Activated T-cell treated with anti-CD3 and anti-CD28 coated beads, Interleukin-2, amount 50 U/mL, for 4 hours (primary cell): ENCODE measurements around the gene ATF7IP2. TPM values are rescaled to one million over a fixed set of nuclear protein-coding genes. Genes with fewer than 3 reads are reported as not detected.
A peak's percentile ranks its signal among the peaks of the same experiment; 100 is the strongest.
"Not testable (repeated sequence)": the region's sequence is repeated elsewhere in the genome, so short reads cannot be mapped to it uniquely, and the experiment has no call there.

Source experiments
- ATAC-seq, 2 donors: fragments of 200-7000 bp; cut with Tn5 transposase; one replicate each; pipeline ENCODE4 v1.10.0; 2021
- DNase-seq: peaks from one replicate; pipeline ENCODE4 v3.0.0-alpha.2; 2020
- H3K27me3 Mint-ChIP-seq: one replicate; pipeline ENCODE4 v1.8.0; 2021; ENCODE audit warnings: low read depth, mixed read lengths
- H3K36me3 Mint-ChIP-seq: one replicate; pipeline ENCODE4 v1.8.0; 2022; ENCODE audit warnings: mixed read lengths; ENCODE audit not compliant: insufficient read depth
- H3K4me1 Mint-ChIP-seq: one replicate; pipeline ENCODE4 v1.8.0; 2021; ENCODE audit warnings: low read depth, mixed read lengths
- H3K4me3 Mint-ChIP-seq: one replicate; pipeline ENCODE4 v1.8.0; 2021; ENCODE audit warnings: mild to moderate bottlenecking, moderate library complexity, mixed read lengths
- H3K9me3 Mint-ChIP-seq: one replicate; pipeline ENCODE4 v1.8.0; 2021; ENCODE audit warnings: mixed read lengths
- total RNA-seq, 3 donors: library from RNA; stranded (reverse); gene quantifications; one replicate each; pipeline ENCODE4 v1.2.1, GENCODE V29; 2021

ATF7IP2 gene
- total RNA-seq, 3 donors from 2014 or later: 11.3 to 16.2 (median 11.7) TPM

DNA sequence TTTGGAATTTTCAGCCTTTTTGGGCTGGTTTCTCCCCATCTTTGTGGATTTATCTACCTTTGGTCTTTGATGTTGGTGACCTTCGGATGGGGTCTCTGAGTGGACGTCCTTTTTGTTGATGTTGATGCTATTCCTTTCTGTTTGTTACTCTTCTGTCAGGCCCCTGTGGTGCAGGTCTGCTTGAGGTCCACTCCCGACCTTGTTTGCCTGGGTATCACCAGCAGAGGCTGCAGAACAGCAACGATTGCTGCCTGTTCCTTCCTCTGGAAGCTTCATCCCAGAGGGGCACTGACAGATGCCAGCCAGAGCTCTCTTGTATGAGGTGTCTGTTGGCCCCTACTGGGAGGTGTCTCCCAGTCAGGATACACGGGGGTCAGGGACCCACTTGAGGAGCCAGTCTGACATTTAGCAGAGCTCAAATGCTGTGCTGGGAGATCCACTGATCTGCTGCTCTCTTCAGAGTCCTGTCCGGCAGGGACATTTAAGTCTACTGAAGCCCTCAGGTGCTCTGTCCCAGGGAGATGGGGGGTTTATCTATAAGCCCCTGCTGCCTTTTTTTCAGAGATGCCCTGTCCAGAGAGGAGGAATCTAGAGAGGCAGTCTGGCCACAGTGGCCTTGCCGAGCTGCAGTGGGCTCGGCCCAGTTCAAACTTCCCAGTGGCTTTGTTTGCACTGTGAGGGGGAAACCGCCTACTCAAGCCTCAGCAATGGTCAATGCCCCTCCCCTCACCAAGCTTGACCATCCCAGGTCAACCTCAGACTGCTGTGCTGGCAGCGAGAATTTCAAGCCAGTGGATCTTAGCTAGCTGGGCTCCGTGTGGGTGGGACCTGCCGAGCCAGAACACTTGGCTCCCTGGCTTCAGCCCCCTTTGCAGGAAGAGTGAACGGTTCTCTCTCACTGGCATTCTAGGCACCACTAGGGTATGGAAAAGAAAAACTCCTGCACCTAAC is 66.6 kb downstream of the ATF7IP2 start:
- not testable (repeated sequence) for H3K9me3 Mint-ChIP-seq, ATAC-seq, H3K4me3 Mint-ChIP-seq, H3K27me3 Mint-ChIP-seq, DNase-seq
- H3K36me3 Mint-ChIP-seq: peaks cover 55% of the 10 kb centered on the region
- H3K4me1 Mint-ChIP-seq: peaks cover 18% of the 10 kb centered on the region

DNA sequence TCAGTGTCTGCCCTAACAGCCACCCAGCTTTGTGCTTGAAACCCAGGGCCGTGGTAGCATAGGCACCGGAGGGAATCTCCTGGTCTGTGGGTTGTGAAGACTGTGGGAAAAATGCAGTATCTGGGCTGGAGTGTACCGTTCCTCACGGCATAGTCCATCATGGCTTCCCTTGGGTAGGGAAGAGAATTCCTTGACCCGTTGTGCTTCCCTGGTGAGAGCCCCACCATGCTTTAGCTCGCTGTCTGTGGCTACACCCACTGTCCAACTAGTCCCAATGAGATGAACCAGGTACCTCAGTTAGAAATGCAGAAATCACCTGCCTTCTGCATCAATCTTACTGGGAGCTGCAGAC is 67.3 kb downstream of the ATF7IP2 start:
- H3K4me3 Mint-ChIP-seq: no peak overlapping the region
- no peak for ATAC-seq
- peaks cover 18% of the 10 kb centered on the region for H3K4me1 Mint-ChIP-seq
- DNase-seq: no peak
- peaks cover 54% of the 10 kb centered on the region for H3K36me3 Mint-ChIP-seq
- H3K27me3 Mint-ChIP-seq: no peaks in the 10 kb centered on the region
- H3K9me3 Mint-ChIP-seq: peaks cover 6% of the 10 kb centered on the region

GRCh38 chr16:10465821-10466220 is 80.0 kb downstream of the ATF7IP2 start:
- Mint-ChIP-seq H3K4me1 (no peaks in the 10 kb centered on the region), H3K27me3 (no peaks in the 10 kb centered on the region), H3K4me3 (no peak overlapping the region), H3K9me3 (peaks cover 5% of the 10 kb centered on the region), H3K36me3 (peaks cover 58% of the 10 kb centered on the region)
- no peak for DNase-seq
- no peak for ATAC-seq

- no peak overlapping the region for H3K4me3 Mint-ChIP-seq
- no peak for DNase-seq
- no peak for ATAC-seq
- no peaks in the 10 kb centered on the region for H3K4me1 Mint-ChIP-seq
- H3K9me3 Mint-ChIP-seq: peaks cover 5% of the 10 kb centered on the region
- no peaks in the 10 kb centered on the region for H3K27me3 Mint-ChIP-seq
- peaks cover 59% of the 10 kb centered on the region for H3K36me3 Mint-ChIP-seq
Measured at GRCh38 chr16:10466313-10466712, 80.5 kb downstream of the ATF7IP2 start.

GRCh38 chr16:10466861-10467260 is 81.0 kb downstream of the ATF7IP2 start:
- Mint-ChIP-seq H3K9me3 (peaks cover 5% of the 10 kb centered on the region), H3K4me1 (no peaks in the 10 kb centered on the region), H3K4me3 (no peak overlapping the region), H3K36me3 (peaks cover 57% of the 10 kb centered on the region), H3K27me3 (no peaks in the 10 kb centered on the region)
- ATAC-seq (no peak), DNase-seq (no peak)

GRCh38 chr16:10476636-10477035 is 90.8 kb downstream of the ATF7IP2 start:
- ATAC-seq, H3K27me3 Mint-ChIP-seq: not testable (repeated sequence)

GRCh38 chr16:10480151-10480550 is 94.3 kb downstream of the ATF7IP2 start:
- H3K4me1 Mint-ChIP-seq: no peaks in the 10 kb centered on the region
- no peaks in the 10 kb centered on the region for H3K27me3 Mint-ChIP-seq
- ATAC-seq (no peak), DNase-seq (no peak)
- H3K4me3 Mint-ChIP-seq: no peak overlapping the region
- peaks cover 36% of the 10 kb centered on the region for H3K36me3 Mint-ChIP-seq
- H3K9me3 Mint-ChIP-seq: peaks cover 23% of the 10 kb centered on the region

More at GRCh38 chr16:10476636-10477035, 90.8 kb downstream of the ATF7IP2 start:
- not testable (repeated sequence) for H3K4me1 Mint-ChIP-seq, H3K4me3 Mint-ChIP-seq, DNase-seq
- Mint-ChIP-seq H3K9me3 (peaks cover 23% of the 10 kb centered on the region), H3K36me3 (peaks cover 44% of the 10 kb centered on the region)

- Mint-ChIP-seq H3K27me3 (no peaks in the 10 kb centered on the region), H3K4me1 (no peaks in the 10 kb centered on the region), H3K9me3 (peaks cover 24% of the 10 kb centered on the region), H3K36me3 (peaks cover 26% of the 10 kb centered on the region), H3K4me3 (no peak overlapping the region)
- ATAC-seq (no peak), DNase-seq (no peak)
Measured at GRCh38 chr16:10485159-10485558, 99.3 kb downstream of the ATF7IP2 start.

DNA sequence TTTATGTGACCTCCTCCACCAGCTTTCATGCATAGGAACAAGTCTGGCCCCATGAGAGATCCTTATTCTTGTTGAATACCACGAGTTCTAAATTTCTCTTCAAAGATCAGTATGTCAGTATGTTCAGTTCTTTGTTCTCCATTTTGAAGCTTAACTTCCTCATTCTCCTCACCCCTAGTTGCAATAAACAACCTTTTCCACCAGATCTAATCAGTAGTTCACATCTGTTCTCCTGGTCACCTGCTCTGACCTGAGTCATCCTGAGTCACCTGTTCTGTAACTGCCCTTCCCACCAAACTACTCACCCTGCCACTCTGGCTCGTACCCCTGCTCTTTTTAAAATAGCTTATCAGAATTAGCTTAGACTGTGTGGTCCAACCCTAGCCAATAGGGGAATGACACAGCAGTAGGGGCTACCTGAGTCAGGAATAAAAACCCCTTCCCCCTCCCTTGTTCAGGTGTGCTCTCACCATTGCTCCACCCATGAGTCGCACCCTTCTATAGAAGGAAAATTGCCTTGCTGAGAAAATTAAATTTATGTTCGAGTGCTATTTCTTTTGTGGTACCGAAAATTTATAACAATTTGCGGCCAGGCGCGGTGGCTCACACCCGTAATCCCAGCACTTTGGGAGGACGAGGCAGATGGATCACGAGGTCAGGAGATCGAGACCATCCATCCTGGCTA is 100.0 kb downstream of the ATF7IP2 start:
- no peak for DNase-seq
- Mint-ChIP-seq H3K4me3 (no peak overlapping the region), H3K9me3 (peaks cover 21% of the 10 kb centered on the region), H3K27me3 (no peaks in the 10 kb centered on the region), H3K36me3 (peaks cover 19% of the 10 kb centered on the region), H3K4me1 (no peaks in the 10 kb centered on the region)
- ATAC-seq: no peak

DNA sequence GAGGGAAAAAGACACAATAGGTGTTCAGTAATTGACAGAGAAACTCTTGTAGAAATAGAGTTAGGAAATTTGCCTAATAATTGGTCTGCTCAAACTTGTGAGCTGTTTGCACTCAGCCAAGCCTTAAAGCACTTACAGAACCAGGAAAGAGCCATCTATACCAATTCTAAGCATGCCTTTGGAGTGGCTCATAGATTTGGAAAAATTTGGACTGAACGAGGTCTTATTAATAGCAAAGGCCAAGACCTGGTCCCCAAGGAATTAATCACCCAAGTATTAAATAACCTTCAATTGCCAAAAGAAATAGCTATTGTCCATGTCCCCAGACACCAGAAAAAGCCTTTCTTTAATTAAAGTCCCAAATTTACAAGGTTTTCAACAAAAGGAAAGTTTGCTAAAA is 104.3 kb downstream of the ATF7IP2 start:
- peaks cover 2% of the 10 kb centered on the region for H3K4me1 Mint-ChIP-seq
- H3K27me3 Mint-ChIP-seq: no peaks in the 10 kb centered on the region
- no peak for DNase-seq
- no peak overlapping the region for H3K4me3 Mint-ChIP-seq
- H3K36me3 Mint-ChIP-seq: peaks cover 2% of the 10 kb centered on the region
- ATAC-seq: no peak
- H3K9me3 Mint-ChIP-seq: peaks cover 19% of the 10 kb centered on the region

DNA sequence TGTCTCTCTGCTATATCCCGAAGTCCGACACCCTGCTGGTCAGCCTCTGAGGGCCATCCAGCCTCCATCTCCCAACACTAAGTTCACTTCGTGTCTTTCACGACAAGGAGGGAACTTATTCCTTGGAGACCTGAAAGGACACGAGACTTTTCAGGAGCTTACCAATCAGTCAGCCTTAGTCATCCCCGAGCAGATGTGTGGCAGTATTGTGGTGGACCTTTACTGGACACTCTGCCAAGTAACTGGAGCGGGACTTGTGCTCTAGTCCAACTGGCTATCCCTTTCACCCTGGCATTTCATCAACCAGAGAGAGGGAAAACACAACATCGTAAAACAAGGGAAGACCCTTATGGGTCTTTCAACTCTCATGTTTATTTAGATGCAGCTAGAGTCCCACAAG is 107.4 kb downstream of the ATF7IP2 start:
- peaks cover 18% of the 10 kb centered on the region for H3K9me3 Mint-ChIP-seq
- DNase-seq (no peak), ATAC-seq (no peak)
- H3K27me3 Mint-ChIP-seq: no peaks in the 10 kb centered on the region
- H3K4me1 Mint-ChIP-seq: peaks cover 2% of the 10 kb centered on the region
- no peak overlapping the region for H3K4me3 Mint-ChIP-seq
- H3K36me3 Mint-ChIP-seq: no peaks in the 10 kb centered on the region

GRCh38 chr16:10494343-10495030 is 108.6 kb downstream of the ATF7IP2 start:
- Mint-ChIP-seq H3K4me1 (peaks cover 2% of the 10 kb centered on the region), H3K4me3 (no peak overlapping the region), H3K27me3 (no peaks in the 10 kb centered on the region), H3K36me3 (no peaks in the 10 kb centered on the region), H3K9me3 (peaks cover 18% of the 10 kb centered on the region)
- no peak for DNase-seq
- ATAC-seq: peak in 1 of 2 donors; percentile 18

DNA sequence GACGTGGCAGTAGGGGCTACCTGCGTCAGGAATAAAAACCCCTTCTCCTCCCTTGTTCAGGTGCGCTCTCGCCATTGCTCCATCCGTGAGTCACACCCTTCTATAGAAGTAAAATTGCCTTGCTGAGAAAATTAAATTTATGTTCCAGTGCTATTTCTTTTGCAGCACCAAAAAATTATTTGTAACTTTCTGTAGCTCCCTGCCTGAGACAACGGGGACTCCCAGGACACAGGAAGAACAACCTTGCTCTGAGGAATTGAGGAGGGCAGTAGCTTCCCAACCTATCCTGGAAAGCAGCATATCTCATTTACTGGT is 109.1 kb downstream of the ATF7IP2 start:
- ATAC-seq: no peak
- Mint-ChIP-seq H3K27me3 (no peaks in the 10 kb centered on the region), H3K9me3 (peaks cover 18% of the 10 kb centered on the region)

More for the DNA sequence above, 109.1 kb downstream of the ATF7IP2 start:
- Mint-ChIP-seq H3K4me3 (no peak overlapping the region), H3K36me3 (no peaks in the 10 kb centered on the region), H3K4me1 (peaks cover 2% of the 10 kb centered on the region)
- DNase-seq: no peak
